Testis (tissue), 2 donors: ENCODE results near the gene LRPAP1.

Source experiments
- CTCF ChIP-seq, 3 experiments: fragments of 450-650 bp in 2 of 3; fragments of 200-600 bp in 1 of 3; sonication (generic) in 1 of 3; IDR thresholded peaks; one replicate each; pipeline ENCODE4 v1.5.1; 2016 to 2019; ENCODE audit warnings: antibody characterized with exemption in 3 of 3, mild to moderate bottlenecking in 2 of 3, moderate library complexity in 1 of 3
- POLR2A ChIP-seq: fragments of 450-650 bp; IDR thresholded peaks from one replicate; pipeline ENCODE4 v1.6.1; 2017; ENCODE audit warnings: antibody characterized with exemption, mild to moderate bottlenecking, moderate library complexity

DNA sequence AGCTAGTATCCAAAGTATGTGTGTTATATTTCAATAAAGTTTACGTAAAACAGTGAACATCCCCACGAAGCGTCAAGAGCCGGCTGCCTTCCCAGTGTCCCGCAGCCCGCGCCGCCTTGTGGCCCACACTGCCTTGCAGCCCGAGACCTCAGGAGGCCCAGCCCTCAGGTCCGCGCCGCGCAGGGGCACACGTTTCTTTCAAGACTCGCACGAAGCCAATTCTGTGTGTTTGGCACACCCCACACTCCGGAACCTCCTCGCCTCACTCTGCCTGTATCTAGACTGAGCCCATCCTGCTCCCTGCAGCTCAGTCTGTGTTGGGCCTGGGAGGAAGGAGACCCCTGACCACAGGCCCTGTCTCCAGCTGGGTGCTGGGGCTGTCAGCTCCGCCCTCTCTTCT lies 5.8 kb downstream of the LRPAP1 start:
- TF ChIP-seq CTCF (IDR thresholded peaks at IDR 0.05), result no peak
- no peak for TF ChIP-seq POLR2A
